Mesenchymal stem cell (in vitro differentiated cells and primary cell): ENCODE measurements around the gene CDH4.
"Not testable (repeated sequence)": the region's sequence is repeated elsewhere in the genome, so short reads cannot be mapped to it uniquely, and the experiment has no call there.

Experiments used
- DNase-seq: peaks from one replicate; pipeline ENCODE4 v3.0.0-alpha.2; 2013
- H2AFZ ChIP-seq: one replicate; pipeline ENCODE4 v1.6.1; 2013; ENCODE audit warnings: low read depth, mild to moderate bottlenecking, control low read depth, inconsistent platforms, low read length, moderate library complexity
- H2AK5ac ChIP-seq: 2 replicates; pipeline ENCODE4 v1.6.1; 2013; ENCODE audit warnings: low read length, moderate library complexity, mild to moderate bottlenecking, inconsistent platforms; ENCODE audit not compliant: severe bottlenecking
- H2BK120ac ChIP-seq: one replicate; pipeline ENCODE4 v1.6.1; 2013; ENCODE audit warnings: low read depth, mild to moderate bottlenecking, inconsistent platforms, low read length, moderate library complexity
- H2BK12ac ChIP-seq, 2 experiments: one replicate each; pipeline ENCODE4 v1.6.1; 2013; ENCODE audit warnings: inconsistent platforms in 2 of 2, low read length in 2 of 2, mild to moderate bottlenecking in 2 of 2, moderate library complexity in 2 of 2, control low read depth in 1 of 2
- H2BK15ac ChIP-seq: one replicate; pipeline ENCODE4 v1.6.1; 2013; ENCODE audit warnings: mild to moderate bottlenecking, low read depth, inconsistent platforms; ENCODE audit not compliant: poor library complexity, severe bottlenecking
- H2BK5ac ChIP-seq: 2 replicates; pipeline ENCODE4 v1.6.1; 2013; ENCODE audit warnings: low read depth, mild to moderate bottlenecking, low read length, control low read depth, inconsistent platforms; ENCODE audit not compliant: poor library complexity, severe bottlenecking
- H3K14ac ChIP-seq, 2 experiments: one replicate each; pipeline ENCODE4 v1.6.1; 2013; ENCODE audit warnings: inconsistent platforms in 2 of 2, low read length in 2 of 2, control low read depth in 1 of 2, mild to moderate bottlenecking in 1 of 2, moderate library complexity in 1 of 2
- H3K18ac ChIP-seq, 2 experiments: one replicate each; pipeline ENCODE4 v1.6.1; 2013; ENCODE audit warnings: inconsistent platforms in 2 of 2, low read length in 2 of 2, control low read depth in 1 of 2, low read depth in 1 of 2, mild to moderate bottlenecking in 1 of 2
- H3K23ac ChIP-seq, 2 experiments: one replicate each; pipeline ENCODE4 v1.6.1; 2013; ENCODE audit warnings: inconsistent platforms in 2 of 2, low read length in 2 of 2, mild to moderate bottlenecking in 2 of 2, moderate library complexity in 2 of 2, control low read depth in 1 of 2
- H3K27ac ChIP-seq: 2 replicates; pipeline ENCODE4 v1.5.1; 2013; ENCODE audit warnings: mild to moderate bottlenecking, moderate library complexity, low read length, control low read depth, inconsistent platforms; ENCODE audit not compliant: poor library complexity, severe bottlenecking
- H3K27me3 ChIP-seq, 2 experiments: 2 replicates each; pipeline versions ENCODE4 v1.6.1 to v1.7.0; 2013; ENCODE audit warnings: low read length in 2 of 2, mild to moderate bottlenecking in 2 of 2, moderate library complexity in 2 of 2, control low read depth in 1 of 2, inconsistent platforms in 1 of 2; ENCODE audit not compliant: control insufficient read depth in 1 of 2, insufficient read depth in 1 of 2
- H3K36me3 ChIP-seq, 2 experiments: 2 replicates each; pipeline versions ENCODE4 v1.6.1 to v1.7.0; 2013; ENCODE audit warnings: low read length in 2 of 2, control low read depth in 1 of 2, inconsistent platforms in 1 of 2, low read depth in 1 of 2, mild to moderate bottlenecking in 1 of 2; ENCODE audit not compliant: insufficient read depth in 2 of 2, control insufficient read depth in 1 of 2
- H3K4ac ChIP-seq, 2 experiments: one replicate each; pipeline ENCODE4 v1.6.1; 2013; ENCODE audit warnings: inconsistent platforms in 2 of 2, low read length in 2 of 2, mild to moderate bottlenecking in 2 of 2, moderate library complexity in 2 of 2, control low read depth in 1 of 2, low read depth in 1 of 2
- H3K4me1 ChIP-seq: 2 replicates; pipeline ENCODE4 v1.6.1; 2013; ENCODE audit warnings: low read depth, low read length, control low read depth; ENCODE audit not compliant: control insufficient read depth, insufficient read depth
- H3K4me2 ChIP-seq: 2 replicates; pipeline ENCODE4 v1.6.1; 2013; ENCODE audit warnings: low read length, mild to moderate bottlenecking, inconsistent platforms; ENCODE audit not compliant: poor library complexity, severe bottlenecking
- H3K4me3 ChIP-seq, 2 experiments: 2 replicates each; pipeline versions ENCODE4 v1.5.1 to v1.7.0; 2013; ENCODE audit warnings: low read length in 2 of 2, mild to moderate bottlenecking in 2 of 2, control low read depth in 1 of 2, low read depth in 1 of 2; ENCODE audit not compliant: insufficient read depth in 1 of 2
- H3K79me1 ChIP-seq: replicated peaks from 2 replicates; pipeline ENCODE4 v1.6.1; 2013; ENCODE audit warnings: mild to moderate bottlenecking, control low read depth, low read length, inconsistent platforms; ENCODE audit not compliant: poor library complexity, severe bottlenecking
- H3K9ac ChIP-seq: 2 replicates; pipeline ENCODE4 v1.7.0; 2013; ENCODE audit warnings: mild to moderate bottlenecking, low read length, moderate library complexity
- H3K9me3 ChIP-seq: 2 replicates; pipeline ENCODE4 v1.7.0; 2013; ENCODE audit warnings: mild to moderate bottlenecking, low read length; ENCODE audit not compliant: control insufficient read depth
- H4K8ac ChIP-seq: one replicate; pipeline ENCODE4 v1.6.1; 2013; ENCODE audit warnings: inconsistent platforms, mild to moderate bottlenecking, low read length, moderate library complexity
- H4K91ac ChIP-seq: one replicate; pipeline ENCODE4 v1.6.1; 2013; ENCODE audit warnings: mild to moderate bottlenecking, low read length, inconsistent platforms
- WGBS: methylation state at CpG from one replicate; pipeline ENCODE4 v1.1.7; 2013; ENCODE audit warnings: mixed read lengths; 5-methylcytosine and 5-hydroxymethylcytosine counted together

CDH4 gene

GRCh38 chr20:61400499-61400898, 148.4 kb downstream of the CDH4 start:
- H3K23ac ChIP-seq = no peak overlapping the region
- H4K91ac ChIP-seq = no peak overlapping the region
- 95% methylated on average over 8 of the region's 8 CpGs for WGBS
- H3K9ac ChIP-seq = no peak overlapping the region
- H4K8ac ChIP-seq = no peak overlapping the region
- no peak overlapping the region for H2BK12ac ChIP-seq
- no peaks in the 10 kb centered on the region for H3K27me3 ChIP-seq
- no peaks in the 10 kb centered on the region for H3K9me3 ChIP-seq
- H3K4me1 ChIP-seq = no peaks in the 10 kb centered on the region
- H3K4ac ChIP-seq = no peak overlapping the region
- H3K4me3 ChIP-seq = no peak overlapping the region
- no peak overlapping the region for H2BK120ac ChIP-seq
- no peak overlapping the region for H2BK5ac ChIP-seq
- no peak overlapping the region for H2BK15ac ChIP-seq
- no peak for DNase-seq
- no peak overlapping the region for H3K14ac ChIP-seq
- H3K4me2 ChIP-seq = no peak overlapping the region
- H3K18ac ChIP-seq = no peak overlapping the region
- H3K36me3 ChIP-seq = no peaks in the 10 kb centered on the region
- H3K79me1 ChIP-seq = peaks cover 2% of the 10 kb centered on the region
- no peak overlapping the region for H2AK5ac ChIP-seq
- H3K27ac ChIP-seq = no peak overlapping the region
- H2AFZ ChIP-seq = no peak overlapping the region

- Histone ChIP-seq H2BK12ac (no peak overlapping the region), H2BK120ac (no peak overlapping the region), H3K27me3 (no peaks in the 10 kb centered on the region), H2BK5ac (no peak overlapping the region), H3K9ac (no peak overlapping the region), H3K36me3 (no peaks in the 10 kb centered on the region), H3K4me1 (no peaks in the 10 kb centered on the region), H3K79me1 (peaks cover 2% of the 10 kb centered on the region), H4K91ac (no peak overlapping the region), H2AFZ (no peak overlapping the region), H3K4me3 (no peak overlapping the region), H3K14ac (no peak overlapping the region), H2AK5ac (no peak overlapping the region), H3K18ac (no peak overlapping the region), H4K8ac (no peak overlapping the region), H3K4me2 (no peak overlapping the region), H3K4ac (no peak overlapping the region), H3K9me3 (no peaks in the 10 kb centered on the region), H3K23ac (no peak overlapping the region), H3K27ac (no peak overlapping the region), H2BK15ac (no peak overlapping the region)
- 94% methylated on average over 11 of the region's 11 CpGs for WGBS
- no peak for DNase-seq
Observed at GRCh38 chr20:61404303-61404702, 152.2 kb downstream of the CDH4 start.

- H2AFZ ChIP-seq = no peak overlapping the region
- no peak overlapping the region for H3K4ac ChIP-seq
- H3K27ac ChIP-seq = no peak overlapping the region
- no peak overlapping the region for H2BK120ac ChIP-seq
- H3K79me1 ChIP-seq = peaks cover 2% of the 10 kb centered on the region
- no peak overlapping the region for H3K4me3 ChIP-seq
- H2BK5ac ChIP-seq = no peak overlapping the region
- H3K14ac ChIP-seq = no peak overlapping the region
- no peak overlapping the region for H2BK12ac ChIP-seq
- H2BK15ac ChIP-seq = no peak overlapping the region
- H2AK5ac ChIP-seq = no peak overlapping the region
- H3K27me3 ChIP-seq = no peaks in the 10 kb centered on the region
- H3K4me1 ChIP-seq = no peaks in the 10 kb centered on the region
- H4K91ac ChIP-seq = no peak overlapping the region
- no peaks in the 10 kb centered on the region for H3K9me3 ChIP-seq
- no peak overlapping the region for H3K4me2 ChIP-seq
- H3K36me3 ChIP-seq = no peaks in the 10 kb centered on the region
- no peak overlapping the region for H4K8ac ChIP-seq
- H3K23ac ChIP-seq = no peak overlapping the region
- H3K9ac ChIP-seq = no peak overlapping the region
- 97% methylated on average over 13 of the region's 14 CpGs for WGBS
- no peak for DNase-seq
- H3K18ac ChIP-seq = no peak overlapping the region
Observed at GRCh38 chr20:61405007-61405406, 152.9 kb downstream of the CDH4 start.

GRCh38 chr20:61406773-61407172, 154.7 kb downstream of the CDH4 start:
- WGBS = 93% methylated on average over 8 of the region's 8 CpGs

More at GRCh38 chr20:61406773-61407172, 154.7 kb downstream of the CDH4 start:
- not testable (repeated sequence) for H3K18ac ChIP-seq, H3K27me3 ChIP-seq, H4K8ac ChIP-seq, DNase-seq, H3K27ac ChIP-seq, H3K9ac ChIP-seq, H2BK5ac ChIP-seq, H3K9me3 ChIP-seq, H3K4me1 ChIP-seq, H2BK15ac ChIP-seq, H3K4me2 ChIP-seq, H3K4me3 ChIP-seq, H3K14ac ChIP-seq, H3K23ac ChIP-seq, H2BK12ac ChIP-seq, H3K36me3 ChIP-seq, H3K4ac ChIP-seq, H2AK5ac ChIP-seq, H2AFZ ChIP-seq, H4K91ac ChIP-seq, H2BK120ac ChIP-seq, H3K79me1 ChIP-seq
